GM19043 (cell line): ENCODE results near the gene RNASE7.

Experiments used
- ATAC-seq: cut with Tn5 transposase; IDR thresholded peaks from one replicate; pipeline ENCODE4 v1.9.1; 2021; ENCODE audit warnings: low read depth; ENCODE audit not compliant: unreplicated experiment

Gene RNASE7

GRCh38 chr14:21042918-21043317 lies 756 bp downstream of the RNASE7 start:
- ATAC-seq = no peak

DNA sequence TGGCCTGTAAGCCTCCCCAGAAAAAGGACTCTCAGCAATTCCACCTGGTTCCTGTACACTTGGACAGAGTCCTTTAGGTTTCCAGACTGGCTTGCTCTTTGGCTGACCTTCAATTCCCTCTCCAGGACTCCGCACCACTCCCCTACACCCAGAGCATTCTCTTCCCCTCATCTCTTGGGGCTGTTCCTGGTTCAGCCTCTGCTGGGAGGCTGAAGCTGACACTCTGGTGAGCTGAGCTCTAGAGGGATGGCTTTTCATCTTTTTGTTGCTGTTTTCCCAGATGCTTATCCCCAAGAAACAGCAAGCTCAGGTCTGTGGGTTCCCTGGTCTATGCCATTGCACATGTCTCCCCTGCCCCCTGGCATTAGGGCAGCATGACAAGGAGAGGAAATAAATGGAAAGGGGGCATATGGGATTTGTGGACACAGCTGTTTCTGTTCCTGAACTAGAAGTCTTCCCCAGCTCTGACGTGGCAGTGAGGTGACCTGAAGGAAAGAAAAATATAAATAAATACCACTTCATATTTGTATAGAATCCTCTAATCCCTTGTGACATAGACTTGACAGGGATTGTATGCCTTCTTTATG lies 1.3 kb downstream of the RNASE7 start:
- no peak for ATAC-seq

DNA sequence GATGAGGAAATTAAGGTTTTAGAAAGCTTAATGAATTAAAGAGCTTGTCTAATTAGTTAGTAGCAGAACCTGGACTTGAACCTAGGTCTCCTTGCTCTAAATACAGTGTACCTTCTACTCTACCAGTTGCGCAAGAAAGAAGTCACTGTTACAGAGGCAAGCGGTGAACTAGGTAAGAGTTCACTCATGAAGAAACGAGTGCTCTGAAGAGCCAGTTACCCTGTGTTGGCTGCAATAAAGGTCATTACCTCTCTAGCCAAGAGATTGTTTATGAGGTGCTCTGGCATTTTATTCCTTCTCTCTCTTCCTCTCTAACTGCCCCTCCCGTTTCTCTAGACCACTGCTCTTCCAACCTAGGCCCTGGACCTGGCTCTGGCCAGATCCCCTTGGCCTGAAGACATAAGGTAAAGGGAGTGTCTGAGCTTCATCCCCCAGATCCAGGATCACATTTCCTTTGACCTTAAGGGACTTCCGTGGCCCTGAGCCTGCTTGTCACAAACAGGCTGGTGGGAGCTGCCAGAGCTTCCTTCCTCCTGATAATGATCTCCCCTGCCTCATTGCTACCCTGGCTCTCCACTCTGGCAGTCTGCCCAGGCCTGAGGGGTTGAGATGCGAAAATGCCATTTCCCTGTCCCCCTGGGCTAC lies 1.9 kb downstream of the RNASE7 start:
- no peak for ATAC-seq

- no peak for ATAC-seq
Measured at GRCh38 chr14:21047378-21047781, 5.2 kb downstream of the RNASE7 start.

DNA sequence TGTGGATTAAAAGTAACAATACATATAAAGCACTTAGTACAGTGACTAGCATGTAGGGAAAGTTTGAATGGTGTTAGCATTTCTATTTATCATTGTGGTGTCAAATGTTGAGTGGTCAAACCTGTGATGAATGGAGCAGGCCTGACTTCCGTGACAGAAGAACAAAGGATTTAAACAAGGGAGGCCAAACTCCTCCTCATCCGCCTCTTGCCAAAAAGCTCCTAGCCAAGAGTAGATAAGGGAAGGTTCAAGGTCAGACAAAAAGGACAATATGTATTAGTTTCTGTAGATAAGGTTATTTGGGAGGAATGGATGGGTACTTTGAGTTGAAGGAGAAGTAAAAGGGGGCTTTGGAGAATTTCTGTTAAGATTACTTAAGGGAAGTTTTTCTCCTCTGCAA lies 6.5 kb downstream of the RNASE7 start:
- no peak for ATAC-seq

GRCh38 chr14:21049271-21049673 lies 7.1 kb downstream of the RNASE7 start:
- no peak for ATAC-seq

DNA sequence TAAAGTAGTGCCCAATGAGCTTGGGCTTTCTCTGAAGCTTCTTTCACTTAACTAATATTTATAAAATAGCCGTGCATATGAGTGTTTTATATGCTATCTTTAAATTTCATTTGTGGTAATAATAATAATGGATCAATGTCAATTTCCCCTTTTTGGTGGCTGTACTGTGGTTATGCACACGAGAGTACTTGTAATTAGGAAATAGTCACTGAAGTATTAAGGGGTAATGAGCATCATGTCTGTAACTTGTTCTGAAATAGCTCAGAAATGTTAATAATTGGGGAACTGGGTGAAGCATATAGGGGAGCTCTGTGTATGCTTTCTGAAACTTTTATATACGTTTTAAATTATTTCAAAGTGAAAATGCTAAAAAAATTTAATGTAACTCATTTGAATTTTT lies 8.4 kb downstream of the RNASE7 start:
- no peak for ATAC-seq

- ATAC-seq = no peak
Measured at GRCh38 chr14:21053184-21054122, 11.3 kb downstream of the RNASE7 start.

GRCh38 chr14:21054123-21054767 lies 12.1 kb downstream of the RNASE7 start:
- no peak for ATAC-seq

- no peak for ATAC-seq
Measured at GRCh38 chr14:21054768-21055145, 12.6 kb downstream of the RNASE7 start.

GRCh38 chr14:21055432-21056117 lies 13.4 kb downstream of the RNASE7 start:
- no peak for ATAC-seq

- ATAC-seq = no peak
Measured at GRCh38 chr14:21056520-21057163, 14.5 kb downstream of the RNASE7 start.

DNA sequence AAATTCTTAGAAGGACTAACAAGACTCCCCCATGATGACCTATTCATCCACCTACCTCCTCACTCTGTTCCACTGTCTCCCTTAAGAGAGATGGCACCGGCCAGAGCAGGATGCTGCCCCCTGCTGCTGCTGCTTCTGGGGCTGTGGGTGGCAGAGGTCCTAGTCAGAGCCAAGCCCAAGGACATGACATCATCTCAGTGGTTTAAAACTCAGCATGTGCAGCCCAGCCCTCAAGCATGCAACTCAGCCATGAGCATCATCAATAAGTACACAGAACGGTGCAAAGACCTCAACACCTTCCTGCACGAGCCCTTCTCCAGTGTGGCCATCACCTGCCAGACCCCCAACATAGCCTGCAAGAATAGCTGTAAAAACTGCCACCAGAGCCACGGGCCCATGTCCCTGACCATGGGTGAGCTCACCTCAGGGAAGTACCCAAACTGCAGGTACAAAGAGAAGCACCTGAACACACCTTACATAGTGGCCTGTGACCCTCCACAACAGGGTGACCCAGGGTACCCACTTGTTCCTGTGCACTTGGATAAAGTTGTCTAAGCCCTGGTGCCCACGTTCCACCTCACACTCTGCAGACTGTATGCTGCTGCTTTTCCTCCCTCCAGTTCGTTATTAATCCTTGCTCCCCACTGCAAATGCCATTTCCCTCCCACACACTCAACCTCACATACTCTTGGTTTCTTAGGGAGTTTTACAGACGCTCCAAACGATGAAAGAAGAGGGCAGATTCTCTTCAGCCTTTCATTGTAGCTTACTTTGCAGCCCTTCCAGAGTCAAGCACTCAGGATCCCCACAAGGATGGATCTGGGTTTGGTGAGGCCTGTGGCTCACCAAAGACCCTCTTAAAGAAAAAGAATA lies 15.9 kb downstream of the RNASE7 start, which contains the start of gene RNASE8:
RNASE8 (plus strand) TSS at position 20 of the 873 bp plus-strand sequence; CDS start at position 91, 71 bp downstream.
- ATAC-seq = no peak

GRCh38 chr14:21058903-21059302 lies 16.7 kb downstream of the RNASE7 start:
- no peak for ATAC-seq

DNA sequence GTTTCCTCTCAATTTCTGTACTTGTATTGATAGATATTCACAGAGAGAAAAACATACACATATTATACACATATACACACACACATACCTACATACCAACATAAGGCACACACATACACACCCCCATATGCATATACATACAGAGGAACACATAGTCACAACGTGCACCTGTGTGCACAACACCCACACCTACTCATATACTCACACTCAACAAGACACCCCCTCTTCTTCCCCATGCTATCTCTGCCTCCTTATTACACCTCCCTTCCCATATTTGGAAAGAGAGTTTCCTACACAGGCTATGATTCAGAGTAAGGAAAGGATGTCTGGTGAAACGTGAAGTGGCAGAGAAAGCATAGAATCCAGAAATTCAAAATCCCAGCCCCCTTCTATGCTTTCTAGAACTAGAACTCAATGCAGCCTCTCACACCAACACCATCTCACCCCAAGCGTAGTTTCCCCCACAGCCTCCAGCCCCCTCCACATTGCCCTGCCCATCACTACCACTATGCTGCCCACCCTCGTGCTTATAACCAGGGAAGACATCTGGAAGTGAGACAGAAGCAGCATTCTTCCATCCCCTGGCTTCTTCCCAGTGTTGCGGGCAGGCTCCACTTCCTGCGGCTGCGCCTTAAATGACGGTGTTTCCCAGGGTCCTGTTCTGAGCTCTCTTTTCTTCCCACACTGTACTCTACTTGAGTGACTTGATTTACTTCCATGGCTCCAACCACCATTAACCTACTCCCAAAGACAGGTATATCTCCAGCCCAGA lies 17.9 kb downstream of the RNASE7 start:
- no peak for ATAC-seq

DNA sequence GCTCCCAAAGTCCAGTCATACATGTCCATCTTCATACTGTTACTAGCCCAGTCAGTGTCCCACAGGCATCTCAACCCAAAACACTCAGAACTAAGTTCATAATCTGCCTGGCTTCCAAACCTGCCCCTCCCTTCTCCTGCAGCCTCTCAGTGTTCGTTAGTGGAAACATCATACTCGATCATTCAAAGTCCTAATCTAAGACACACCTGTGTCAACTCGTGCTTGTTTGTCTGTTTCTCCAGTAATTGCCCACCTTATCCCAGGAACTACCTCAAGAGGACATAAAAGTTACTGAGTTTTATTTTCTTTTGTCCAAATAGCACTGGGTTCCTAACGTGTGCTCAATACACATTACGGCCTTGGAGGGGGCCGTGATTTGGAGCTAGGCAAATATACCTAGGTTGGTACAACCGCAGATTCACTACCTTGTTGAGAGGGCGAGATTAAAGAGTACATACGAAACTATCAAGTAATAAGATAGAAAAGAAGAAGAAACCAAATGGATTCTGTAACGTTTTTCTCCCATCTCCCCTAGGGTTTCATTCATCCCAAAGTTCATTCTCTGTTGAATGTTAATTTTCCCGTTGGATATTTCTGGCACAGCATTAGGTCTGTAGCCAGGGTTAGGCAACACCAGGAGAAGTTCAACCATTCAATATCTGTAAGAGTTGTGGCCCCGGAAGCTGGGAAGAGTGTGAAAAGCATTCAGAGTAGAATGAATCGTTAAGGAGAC lies 18.6 kb downstream of the RNASE7 start:
- ATAC-seq = no peak

DNA sequence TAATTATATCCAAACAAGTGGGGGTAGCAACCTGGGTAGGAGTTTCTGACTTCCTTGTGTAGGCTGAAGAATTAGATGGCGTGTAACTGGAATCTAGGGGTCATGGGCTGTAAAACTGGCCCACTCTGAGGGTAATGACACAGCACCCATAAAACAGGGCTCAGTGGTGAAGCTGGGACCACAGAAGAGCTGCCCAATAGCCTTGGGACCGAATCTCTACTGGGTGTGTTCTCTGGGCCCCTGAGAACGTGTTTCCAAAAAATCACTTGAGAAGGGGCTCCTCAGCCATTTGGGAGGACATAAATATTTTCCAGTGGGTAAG lies 19.1 kb downstream of the RNASE7 start:
- no peak for ATAC-seq

DNA sequence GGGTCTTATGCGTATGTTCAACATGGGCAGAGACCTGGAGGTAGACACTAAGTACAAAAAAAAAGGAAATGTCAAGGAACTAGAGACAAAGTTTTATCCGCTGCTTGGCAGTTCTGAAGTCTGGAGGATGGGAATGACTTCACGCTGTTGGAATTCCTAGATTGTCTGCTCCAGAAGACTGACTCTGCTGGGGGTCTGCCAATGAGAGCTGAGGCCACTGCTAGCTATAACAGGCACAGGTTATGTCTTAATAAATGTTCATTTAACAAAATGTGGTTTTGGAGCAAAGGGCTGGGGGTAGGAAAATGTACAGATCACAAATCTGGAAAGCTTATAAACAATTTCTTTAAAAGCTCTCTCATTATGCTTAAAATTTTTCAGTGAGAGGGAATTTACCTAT lies 21.3 kb downstream of the RNASE7 start:
- ATAC-seq = no peak
